ENCODE measurements around the gene CACNB2. TPM values are rescaled to one million over a fixed set of nuclear protein-coding genes. Genes with fewer than 3 reads are reported as not detected.
A peak's percentile ranks its signal among the peaks of the same experiment; 100 is the strongest.

CACNB2 gene
- total RNA-seq, 1 donor from 2014 or later = 0.96 TPM

DNA sequence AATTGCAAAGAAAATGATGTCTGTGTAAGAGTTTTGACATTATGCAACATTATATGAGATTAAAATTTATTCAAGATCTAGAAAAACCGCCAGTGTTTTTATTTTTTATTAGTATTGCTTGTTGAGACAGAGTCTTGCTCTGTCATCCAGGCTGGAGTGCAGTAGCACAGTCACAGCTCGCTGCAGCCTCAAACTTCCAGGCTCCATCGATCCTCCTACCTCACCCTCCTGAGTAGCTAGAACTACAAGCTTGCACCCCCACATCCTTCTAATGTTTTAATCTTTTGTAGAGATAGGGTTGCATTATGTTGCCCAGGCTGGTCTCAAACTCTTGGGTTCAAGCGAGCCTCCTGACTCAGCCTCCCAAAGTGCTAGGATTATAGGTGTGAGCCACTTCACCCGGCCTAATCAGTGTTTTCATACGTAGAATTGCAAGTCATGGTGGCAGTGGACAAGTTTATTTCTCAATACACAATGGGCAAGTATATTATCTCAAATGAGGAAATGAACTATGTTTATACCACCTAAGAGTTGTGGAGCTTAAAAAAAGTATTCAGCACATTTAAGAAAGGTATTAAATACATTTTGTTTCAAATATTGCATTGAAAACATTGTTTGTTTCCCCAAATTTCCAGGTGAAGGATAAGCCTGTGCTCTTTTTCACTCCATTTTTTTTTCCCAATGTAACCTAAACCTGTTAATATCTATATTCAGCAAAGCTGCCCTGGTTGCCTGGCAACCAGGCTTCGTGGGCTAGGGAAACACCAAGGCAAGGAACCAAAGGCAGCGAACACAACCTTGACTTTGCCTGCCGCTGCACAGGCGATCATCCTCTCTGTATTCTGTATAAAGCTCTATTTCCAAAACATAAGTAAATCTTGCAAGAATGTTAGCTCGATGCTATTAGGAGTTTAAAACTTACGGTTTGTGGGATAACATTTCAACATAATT is 163.9 kb downstream of the CACNB2 start:
- Histone ChIP-seq H3K36me3 (no peaks in the 10 kb centered on the region), H3K9me3 (no peaks in the 10 kb centered on the region), H3K27me3 (no peaks in the 10 kb centered on the region), H3K27ac (no peak overlapping the region), H3K4me1 (peaks cover 0 to 8% of the 10 kb centered on the region in 2 donors), H3K4me3 (no peak overlapping the region)
- intact Hi-C loops (cut with DNase I) = loop anchor here (10.0 kb wide), 1 partner anchor 379 kb away; no protein-coding TSS in a partner anchor
- TF ChIP-seq, protein P1, sequence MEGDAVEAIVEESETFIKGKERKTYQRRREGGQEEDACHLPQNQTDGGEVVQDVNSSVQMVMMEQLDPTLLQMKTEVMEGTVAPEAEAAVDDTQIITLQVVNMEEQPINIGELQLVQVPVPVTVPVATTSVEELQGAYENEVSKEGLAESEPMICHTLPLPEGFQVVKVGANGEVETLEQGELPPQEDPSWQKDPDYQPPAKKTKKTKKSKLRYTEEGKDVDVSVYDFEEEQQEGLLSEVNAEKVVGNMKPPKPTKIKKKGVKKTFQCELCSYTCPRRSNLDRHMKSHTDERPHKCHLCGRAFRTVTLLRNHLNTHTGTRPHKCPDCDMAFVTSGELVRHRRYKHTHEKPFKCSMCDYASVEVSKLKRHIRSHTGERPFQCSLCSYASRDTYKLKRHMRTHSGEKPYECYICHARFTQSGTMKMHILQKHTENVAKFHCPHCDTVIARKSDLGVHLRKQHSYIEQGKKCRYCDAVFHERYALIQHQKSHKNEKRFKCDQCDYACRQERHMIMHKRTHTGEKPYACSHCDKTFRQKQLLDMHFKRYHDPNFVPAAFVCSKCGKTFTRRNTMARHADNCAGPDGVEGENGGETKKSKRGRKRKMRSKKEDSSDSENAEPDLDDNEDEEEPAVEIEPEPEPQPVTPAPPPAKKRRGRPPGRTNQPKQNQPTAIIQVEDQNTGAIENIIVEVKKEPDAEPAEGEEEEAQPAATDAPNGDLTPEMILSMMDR (IDR thresholded peaks at IDR 0.05) = no peak
- DNase-seq (ENCODE audit: low spot score in 2 of 2) = no peak

DNA sequence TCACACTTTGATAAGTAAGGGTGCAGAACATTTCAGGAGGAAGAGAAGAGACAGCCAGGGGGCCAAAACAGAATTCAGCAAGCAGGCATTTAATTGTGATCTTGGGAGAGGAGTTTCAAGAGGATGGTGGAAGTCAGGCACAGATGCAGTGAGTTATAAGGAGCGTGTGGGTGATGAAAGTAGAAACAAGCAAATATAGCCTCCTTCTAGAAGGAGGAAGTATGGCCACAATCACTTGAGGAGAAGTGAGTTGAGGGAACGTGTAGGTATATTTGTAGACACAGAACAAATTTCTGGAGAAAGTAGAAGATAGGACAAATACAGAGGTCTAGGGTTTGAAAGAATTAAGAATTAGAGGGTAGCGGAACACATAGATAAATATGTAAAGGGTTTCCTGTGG is 165.8 kb downstream of the CACNB2 start:
- Histone ChIP-seq H3K4me3 (no peak overlapping the region), H3K4me1 (peaks cover 0 to 10% of the 10 kb centered on the region in 2 donors), H3K36me3 (no peaks in the 10 kb centered on the region), H3K9me3 (no peaks in the 10 kb centered on the region), H3K27ac (no peak overlapping the region), H3K27me3 (no peaks in the 10 kb centered on the region)
- TF ChIP-seq, protein P1 (IDR thresholded peaks at IDR 0.05) = no peak
- intact Hi-C loops (cut with DNase I) = loop anchor here (5.0 to 10.0 kb wide), 2 partner anchors 64 to 381 kb away; no protein-coding TSS in a partner anchor
- DNase-seq (ENCODE audit: low spot score in 2 of 2) = no peak

DNA sequence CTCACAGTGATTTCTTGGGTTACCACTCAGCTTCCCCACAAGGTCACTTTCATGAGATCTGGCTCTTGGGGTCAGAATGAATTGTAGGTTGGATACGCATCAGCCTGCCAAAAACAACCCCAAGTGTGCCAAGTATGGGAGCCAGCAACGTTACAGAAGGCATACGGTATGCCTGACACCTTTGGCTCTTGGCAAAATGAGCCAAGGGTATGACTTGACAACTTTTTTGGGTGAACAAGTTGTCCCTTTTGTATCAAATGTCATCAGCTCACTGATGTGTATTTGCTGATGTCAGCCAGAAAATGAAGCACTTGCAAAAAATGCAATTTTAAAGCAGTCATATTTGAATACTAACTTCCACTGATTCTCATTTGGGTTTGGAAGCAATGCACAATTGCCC is 168.4 kb downstream of the CACNB2 start:
- H3K27ac ChIP-seq = peak overlapping the region; percentile 29 to 41
- H3K4me3 ChIP-seq = no peak overlapping the region
- H3K4me1 ChIP-seq = peaks cover 0 to 18% of the 10 kb centered on the region in 2 donors
- H3K9me3 ChIP-seq = no peaks in the 10 kb centered on the region
- peak in 1 of 2 donors; percentile 78 for DNase-seq (ENCODE audit: low spot score in 2 of 2)
- H3K27me3 ChIP-seq = no peaks in the 10 kb centered on the region
- H3K36me3 ChIP-seq = no peaks in the 10 kb centered on the region
- intact Hi-C loops (cut with DNase I) = loop anchor here (5.0 to 10.0 kb wide), 2 partner anchors 66 to 384 kb away; no protein-coding TSS in a partner anchor
- TF ChIP-seq, protein P1 (IDR thresholded peaks at IDR 0.05) = no peak

DNA sequence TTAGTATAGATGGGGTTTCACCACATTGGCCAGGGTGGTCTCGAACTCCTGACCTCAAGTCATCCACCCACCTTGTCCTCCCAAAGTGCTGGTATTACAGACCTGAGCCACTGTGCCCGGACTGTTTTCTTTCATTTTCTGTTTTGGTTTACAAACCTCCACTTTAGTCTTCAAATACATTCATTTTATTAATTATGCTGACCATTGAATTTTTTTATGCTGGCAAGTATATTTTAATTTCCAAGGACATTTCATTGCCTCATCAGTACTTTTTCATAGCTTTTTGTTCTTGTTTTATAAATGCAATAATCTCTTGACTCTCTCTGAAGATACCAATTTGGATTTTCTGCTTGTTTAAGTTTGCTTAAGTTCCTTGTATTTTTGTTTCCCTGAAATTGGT is 170.5 kb downstream of the CACNB2 start:
- no peak for DNase-seq (ENCODE audit: low spot score in 2 of 2)
- Histone ChIP-seq H3K36me3 (no peaks in the 10 kb centered on the region), H3K27ac (no peak overlapping the region), H3K9me3 (no peaks in the 10 kb centered on the region), H3K4me1 (peaks cover 0 to 20% of the 10 kb centered on the region in 2 donors), H3K4me3 (no peak overlapping the region), H3K27me3 (no peaks in the 10 kb centered on the region)
- TF ChIP-seq, protein P1 (IDR thresholded peaks at IDR 0.05) = no peak
- intact Hi-C loops (cut with DNase I) = loop anchor here (5.0 to 10.0 kb wide), 2 partner anchors 162 to 466 kb away; no protein-coding TSS in a partner anchor

DNA sequence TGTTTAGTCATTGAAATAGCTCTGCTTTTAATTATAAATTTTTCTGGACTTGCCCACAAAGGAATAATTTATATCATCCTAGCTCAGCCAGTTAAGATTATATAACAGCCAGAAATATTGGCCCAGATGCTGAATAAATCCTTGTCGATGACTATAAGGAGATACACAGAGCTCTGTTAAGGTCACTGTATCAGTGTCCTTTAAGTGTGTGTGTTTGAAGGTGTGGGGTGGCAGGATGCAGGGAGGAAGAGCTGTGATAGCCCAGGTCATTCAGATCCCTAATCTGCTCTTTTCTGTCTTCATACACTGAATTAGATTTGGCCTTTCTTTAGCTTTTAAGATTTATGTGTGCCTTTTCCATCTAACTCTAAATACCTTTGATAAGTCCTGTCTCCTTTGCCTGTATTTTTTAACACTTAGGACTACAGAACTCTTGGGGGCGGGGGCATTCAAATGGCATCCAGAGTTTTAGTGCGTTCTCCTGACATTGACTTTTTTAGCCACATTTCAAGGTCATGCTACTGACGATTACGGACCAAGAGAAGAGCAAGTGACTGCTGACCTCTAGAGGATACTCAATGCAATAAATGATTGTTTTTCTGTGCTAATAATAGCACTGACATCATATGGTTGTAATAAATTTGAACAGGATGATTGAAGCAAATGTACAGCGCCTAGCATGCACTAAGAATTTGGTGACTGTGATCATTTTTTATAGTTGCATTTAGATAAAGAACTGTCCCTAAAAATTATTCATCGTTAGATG is 172.3 kb downstream of the CACNB2 start:
- intact Hi-C loops (cut with DNase I) = loop anchor here (2.0 to 10.0 kb wide), 4 partner anchors 160 to 468 kb away; partner anchors contain the start of genes ARL5B and CACNB2
- TF ChIP-seq, protein P1 (IDR thresholded peaks at IDR 0.05) = peak; percentile 18 to 40 (median 38)
- H3K4me3 ChIP-seq = peak overlapping the region; percentile 28 to 50
- H3K4me1 ChIP-seq = peaks cover 0 to 22% of the 10 kb centered on the region in 2 donors
- DNase-seq (ENCODE audit: low spot score in 2 of 2) = no peak
- peak overlapping the region; percentile 58 to 76 for H3K27ac ChIP-seq
- H3K27me3 ChIP-seq = no peaks in the 10 kb centered on the region
- no peaks in the 10 kb centered on the region for H3K36me3 ChIP-seq
- no peaks in the 10 kb centered on the region for H3K9me3 ChIP-seq

Data from ascending aorta (tissue), 2 donors.